Melanocyte of skin (primary cell): ENCODE data around the gene CASP8AP2. TPM values are rescaled to one million over a fixed set of nuclear protein-coding genes. Genes with fewer than 3 reads are reported as not detected.

Experiments
- small RNA-seq, 2 donors: library from RNA; depleted of rRNA; stranded (forward); fragments of <200 nt; gene quantifications; one replicate each; pipeline ENCODE3, GENCODE V24; 2012
- total RNA-seq, 2 donors: library from RNA; depleted of rRNA; stranded (reverse); fragments of >200 nt; gene quantifications; 2 replicates each; pipeline ENCODE4 v1.2.3, GENCODE V29; 2012

The CASP8AP2 gene
- total RNA-seq = 10 to 100 TPM in 1 of 2 donors, 1 to 10 TPM in 1; 8.6 to 14.0 TPM

GRCh38 chr6:89829472-89830169, at the start of gene CASP8AP2:
Gene CASP8AP2 (plus strand): TSS chr6:89829880.

GRCh38 chr6:89819336-89820130, 10.1 kb upstream of the CASP8AP2 start, which contains the start of gene MDN1:
Gene MDN1 (minus strand): TSS chr6:89819794. CDS start chr6:89819607, 187 bp downstream.

DNA sequence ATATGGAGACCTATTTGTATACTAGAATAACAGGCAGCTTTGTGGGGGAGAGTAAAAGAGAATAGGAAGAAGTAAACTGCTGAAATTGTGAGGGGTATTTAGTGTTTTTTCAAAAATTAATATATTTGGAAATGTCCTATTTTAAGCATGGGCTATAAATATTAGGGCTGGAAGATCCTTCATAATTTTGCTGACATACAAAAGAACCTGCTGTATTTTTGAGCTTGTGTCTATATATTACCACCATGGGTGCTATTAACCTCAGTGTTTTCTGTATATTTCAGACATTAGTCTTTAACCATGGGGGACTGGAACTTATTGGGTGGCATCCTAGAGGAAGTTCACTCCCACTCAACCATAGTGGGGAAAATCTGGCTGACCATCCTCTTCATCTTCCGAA, 64.5 kb downstream of the CASP8AP2 start, which contains the start of gene GJA10:
TSS of gene GJA10 (plus strand) at position 301 of the 400 bp plus-strand sequence. CDS start at position 301, 0 bp downstream.

Small RNA genes lying within 50 kb of the gene (small RNA-seq; reads per million reads assigned to genes)
- gene DNAJC19P6 (0 reads per million in 2 donors), gene RF00019 (0 reads per million in 2 donors)

Other genes with a start within 250 kb of the CASP8AP2 start
- 10 to 100 TPM; 25.1 to 29.3 TPM for gene LYRM2, start 191.1 kb upstream of the CASP8AP2 start, total RNA-seq
- 10 to 100 TPM; 16.2 to 30.0 TPM for gene MDN1, start 10.1 kb upstream of the CASP8AP2 start, total RNA-seq
- under 1 TPM in 1 of 2 donors, not detected in 1; under 0.01 TPM for gene GJA10, start 64.6 kb downstream of the CASP8AP2 start, total RNA-seq